Keratinocyte (primary cell): ENCODE data around the gene TMEM39B. TPM values are rescaled to one million over a fixed set of nuclear protein-coding genes. Genes with fewer than 3 reads are reported as not detected.

ENCODE experiments used
- DNase-seq: peaks from one replicate; pipeline ENCODE4 v3.0.0-alpha.2; 2011; ENCODE audit warnings: low read depth, missing footprints, low spot score
- FAIRE-seq: peaks from 2 replicates; lab custom pipeline; 2011; peaks lifted over from hg19 to GRCh38; lab: Jason Lieb, UNC
- H2AFZ ChIP-seq: 2 replicates; pipeline ENCODE4 v1.6.0; 2012; ENCODE audit warnings: low read length, control low read depth, inconsistent platforms; ENCODE audit not compliant: control insufficient read depth
- H3K27ac ChIP-seq: 2 replicates; pipeline ENCODE4 v1.5.1; 2011; ENCODE audit warnings: low read length; ENCODE audit not compliant: control insufficient read depth, insufficient read depth
- H3K27me3 ChIP-seq: 3 replicates; pipeline ENCODE4 v1.6.0; 2011; ENCODE audit warnings: low read length; ENCODE audit not compliant: control insufficient read depth, insufficient read depth; ENCODE audit errors: extremely low read depth
- H3K36me3 ChIP-seq, 2 experiments: 2 replicates in 1 of 2; 3 replicates in 1 of 2; pipeline ENCODE4 v1.5.1; 2011; ENCODE audit warnings: low read length in 2 of 2, mild to moderate bottlenecking in 1 of 2; ENCODE audit not compliant: control insufficient read depth in 2 of 2, insufficient read depth in 2 of 2; ENCODE audit errors: extremely low read depth in 1 of 2
- H3K4me1 ChIP-seq: 3 replicates; pipeline ENCODE4 v1.5.1; 2011; ENCODE audit warnings: low read length; ENCODE audit not compliant: control insufficient read depth, insufficient read depth; ENCODE audit errors: extremely low read depth
- H3K4me2 ChIP-seq: 3 replicates; pipeline ENCODE4 v1.6.0; 2011; ENCODE audit warnings: low read depth, low read length; ENCODE audit not compliant: control insufficient read depth, insufficient read depth; ENCODE audit errors: extremely low read depth
- H3K4me3 ChIP-seq, 3 experiments: fragments of 200-600 bp in 1 of 3; sonication (generic) in 1 of 3; 2 replicates in 2 of 3; 3 replicates in 1 of 3; pipeline ENCODE4 v1.5.1; 2011 to 2016; ENCODE audit warnings: low read length in 3 of 3, mild to moderate bottlenecking in 3 of 3, control low read depth in 2 of 3, inconsistent platforms in 1 of 3, low read depth in 1 of 3, mixed read lengths in 1 of 3, mixed run types in 1 of 3, moderate library complexity in 1 of 3; ENCODE audit not compliant: control insufficient read depth in 2 of 3, insufficient read depth in 2 of 3; ENCODE audit errors: extremely low read depth in 1 of 3
- H3K79me2 ChIP-seq: 2 replicates; pipeline ENCODE4 v1.6.0; 2012; ENCODE audit warnings: low read length; ENCODE audit not compliant: control insufficient read depth, insufficient read depth
- H3K9ac ChIP-seq: 3 replicates; pipeline ENCODE4 v1.6.0; 2011; ENCODE audit warnings: low read length; ENCODE audit not compliant: control insufficient read depth, insufficient read depth; ENCODE audit errors: extremely low read depth
- H3K9me1 ChIP-seq: 3 replicates; pipeline ENCODE4 v1.6.0; 2011; ENCODE audit warnings: low read length; ENCODE audit not compliant: control insufficient read depth, insufficient read depth; ENCODE audit errors: extremely low read depth
- H3K9me3 ChIP-seq: 2 replicates; pipeline ENCODE4 v1.5.1; 2012; ENCODE audit warnings: low read depth, low read length; ENCODE audit not compliant: control insufficient read depth
- H4K20me1 ChIP-seq: 3 replicates; pipeline ENCODE4 v1.6.0; 2011; ENCODE audit warnings: low read length; ENCODE audit not compliant: control insufficient read depth, insufficient read depth; ENCODE audit errors: extremely low read depth
- CTCF ChIP-seq, 3 experiments: IDR thresholded peaks in 1 of 3; conservative IDR thresholded peaks in 1 of 3; optimal IDR thresholded peaks in 1 of 3; 2 replicates in 2 of 3; 3 replicates in 1 of 3; pipeline versions ENCODE3 to v1.5.1; 2011; ENCODE audit warnings: low read length in 3 of 3, mild to moderate bottlenecking in 3 of 3, moderate library complexity in 2 of 3, control low read depth in 1 of 3, inconsistent platforms in 1 of 3; ENCODE audit not compliant: insufficient read depth in 2 of 3; ENCODE audit errors: extremely low read depth in 1 of 3
- EZH2 ChIP-seq: IDR thresholded peaks from one replicate; pipeline ENCODE4 v1.6.1; 2012; ENCODE audit warnings: inconsistent platforms, mild to moderate bottlenecking, low read length, moderate library complexity
- dilution Hi-C: fragments of 300-500 bp; cut with MboI; formaldehyde crosslinking; loops from one replicate; pipeline ENCODE4 v1.7.0; 2020; ENCODE audit warnings: low sequenced_read_pairs; ENCODE audit not compliant: extremely low pct_ligation_motif_present
- polyA plus RNA-seq, 5 experiments: library from polyadenylated mRNA; depleted of rRNA in 3 of 5; stranded (reverse) in 3 of 5; stranded (forward) in 1 of 5; unstranded in 1 of 5; fragments of >200 nt; gene quantifications; 1 replicate in 1 of 5; 2 replicates in 3 of 5; 3 replicates in 1 of 5; pipeline versions ENCODE4 v1.2.1 to v1.2.3, GENCODE V29; 2011 to 2012; ENCODE audit warnings: missing spikeins in 2 of 5, low read depth in 1 of 5, low replicate concordance in 1 of 5

TMEM39B gene
- polyA plus RNA-seq, 1 donor (not counting 4 experiments of a cell fraction or from before 2014, with no cell fraction given) = 6.8 TPM

DNA sequence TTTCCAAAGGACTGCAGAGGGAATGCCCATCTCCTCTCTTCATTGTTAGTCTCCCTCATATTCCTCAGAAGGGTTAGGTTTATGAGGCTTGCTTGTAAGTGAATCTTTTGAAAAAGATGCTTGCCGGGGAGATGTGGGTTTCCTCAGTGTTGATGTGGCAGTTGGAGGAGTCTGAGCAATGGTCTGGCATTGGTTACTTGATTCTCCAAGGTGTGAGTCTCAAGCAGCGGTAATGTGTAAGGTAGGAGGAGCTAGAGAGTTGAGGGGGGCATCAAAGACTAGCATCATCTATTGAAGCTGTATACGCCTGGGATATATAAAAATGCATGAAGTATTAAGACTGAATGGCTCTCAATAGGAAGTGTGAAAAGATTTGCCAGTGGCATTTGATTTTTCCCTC is 37.6 kb upstream of the TMEM39B start:
- no peaks in the 10 kb centered on the region for H3K9me3 ChIP-seq
- H3K27ac ChIP-seq = no peak overlapping the region
- no peak for TF ChIP-seq CTCF (optimal IDR thresholded peaks at IDR 0.05 in 1 of 3, IDR thresholded peaks at IDR 0.05 in 1 of 3, conservative IDR thresholded peaks at IDR 0.05 in 1 of 3; ENCODE audit: extremely low read depth in 1 of 3, insufficient read depth in 2 of 3, low read length in 3 of 3)
- no peak for TF ChIP-seq EZH2
- H3K4me2 ChIP-seq = no peak overlapping the region
- H4K20me1 ChIP-seq = peaks cover 18% of the 10 kb centered on the region
- H3K79me2 ChIP-seq = peaks cover 73% of the 10 kb centered on the region
- FAIRE-seq (no peak), DNase-seq (no peak)
- dilution Hi-C loops = no loop called here
- no peaks in the 10 kb centered on the region for H3K27me3 ChIP-seq
- H3K4me1 ChIP-seq = peaks cover 4% of the 10 kb centered on the region
- no peak overlapping the region for H2AFZ ChIP-seq
- H3K9ac ChIP-seq = no peak overlapping the region
- no peaks in the 10 kb centered on the region for H3K9me1 ChIP-seq
- peaks cover 29 to 55% of the 10 kb centered on the region in 2 experiments for H3K36me3 ChIP-seq
- no peak overlapping the region for H3K4me3 ChIP-seq

DNA sequence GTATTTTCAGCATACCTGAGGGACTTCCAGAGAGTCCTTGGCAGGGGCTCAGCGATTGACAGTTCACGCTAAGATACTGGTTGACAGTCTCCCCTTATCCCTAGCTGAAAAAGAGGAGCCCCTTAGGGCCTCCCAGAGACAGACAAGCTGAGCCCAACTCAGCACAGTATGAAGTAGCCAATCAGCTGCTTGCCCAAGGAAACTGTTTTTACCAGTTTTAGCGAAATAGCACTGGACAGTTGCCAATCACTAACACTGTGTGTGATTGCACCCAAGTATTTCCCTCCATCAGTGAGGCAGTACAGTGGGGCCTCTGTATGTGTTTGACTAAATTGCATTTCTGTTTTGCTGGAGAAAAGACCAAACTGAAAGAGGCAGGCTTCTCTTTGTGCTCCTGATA is 32.0 kb upstream of the TMEM39B start:
- Histone ChIP-seq H3K27me3 (no peaks in the 10 kb centered on the region), H3K36me3 (peaks cover 28 to 56% of the 10 kb centered on the region in 2 experiments), H3K9me1 (no peaks in the 10 kb centered on the region), H2AFZ (no peak overlapping the region), H3K9me3 (no peaks in the 10 kb centered on the region), H3K4me2 (no peak overlapping the region), H3K27ac (no peak overlapping the region), H3K79me2 (peaks cover 26% of the 10 kb centered on the region), H3K4me1 (no peaks in the 10 kb centered on the region), H3K9ac (no peak overlapping the region), H4K20me1 (no peaks in the 10 kb centered on the region), H3K4me3 (no peak overlapping the region)
- DNase-seq (no peak), FAIRE-seq (no peak)
- TF ChIP-seq EZH2 (no peak), CTCF (optimal IDR thresholded peaks at IDR 0.05 in 1 of 3, IDR thresholded peaks at IDR 0.05 in 1 of 3, conservative IDR thresholded peaks at IDR 0.05 in 1 of 3; ENCODE audit: extremely low read depth in 1 of 3, insufficient read depth in 2 of 3, low read length in 3 of 3) (no peak)
- dilution Hi-C loops = no loop called here
